ENCODE measurements around the gene ARID1A.

DNA sequence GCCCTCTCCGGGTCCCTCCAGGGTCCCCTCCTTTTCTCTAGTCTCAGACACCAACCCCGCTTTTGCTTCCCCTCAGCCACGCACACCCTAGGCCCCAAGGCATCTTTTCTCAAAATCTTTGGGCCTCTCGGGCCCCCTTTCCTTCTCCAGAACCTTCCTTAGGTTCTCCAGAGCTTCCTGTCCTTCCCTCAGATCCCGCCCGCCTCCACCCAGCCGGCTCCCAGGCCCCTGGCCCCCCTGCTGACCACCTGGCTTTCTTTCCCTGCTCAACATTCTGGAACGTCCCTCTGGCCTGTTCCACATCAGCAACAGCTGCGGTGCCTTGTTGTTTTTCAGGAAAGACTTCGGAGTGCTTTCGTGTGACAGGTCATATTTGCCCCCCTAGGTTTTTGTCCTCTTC is 131.8 kb downstream of the ARID1A start:
- TF ChIP-seq, protein P1, sequence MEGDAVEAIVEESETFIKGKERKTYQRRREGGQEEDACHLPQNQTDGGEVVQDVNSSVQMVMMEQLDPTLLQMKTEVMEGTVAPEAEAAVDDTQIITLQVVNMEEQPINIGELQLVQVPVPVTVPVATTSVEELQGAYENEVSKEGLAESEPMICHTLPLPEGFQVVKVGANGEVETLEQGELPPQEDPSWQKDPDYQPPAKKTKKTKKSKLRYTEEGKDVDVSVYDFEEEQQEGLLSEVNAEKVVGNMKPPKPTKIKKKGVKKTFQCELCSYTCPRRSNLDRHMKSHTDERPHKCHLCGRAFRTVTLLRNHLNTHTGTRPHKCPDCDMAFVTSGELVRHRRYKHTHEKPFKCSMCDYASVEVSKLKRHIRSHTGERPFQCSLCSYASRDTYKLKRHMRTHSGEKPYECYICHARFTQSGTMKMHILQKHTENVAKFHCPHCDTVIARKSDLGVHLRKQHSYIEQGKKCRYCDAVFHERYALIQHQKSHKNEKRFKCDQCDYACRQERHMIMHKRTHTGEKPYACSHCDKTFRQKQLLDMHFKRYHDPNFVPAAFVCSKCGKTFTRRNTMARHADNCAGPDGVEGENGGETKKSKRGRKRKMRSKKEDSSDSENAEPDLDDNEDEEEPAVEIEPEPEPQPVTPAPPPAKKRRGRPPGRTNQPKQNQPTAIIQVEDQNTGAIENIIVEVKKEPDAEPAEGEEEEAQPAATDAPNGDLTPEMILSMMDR (IDR thresholded peaks at IDR 0.05) = no peak
- TF ChIP-seq EP300 (IDR thresholded peaks at IDR 0.05) (no peak), POLR2A (IDR thresholded peaks at IDR 0.05) (no peak)
